Esophagus squamous epithelium (tissue), 4 donors: ENCODE data around the gene NOTUM.

ENCODE experiments used
- CTCF ChIP-seq, 6 experiments: fragments of 450-650 bp in 4 of 6; fragments of 200-600 bp in 2 of 6; sonication (generic) in 2 of 6; IDR thresholded peaks; one replicate each; pipeline ENCODE4 v1.5.1; 2016 to 2019; ENCODE audit warnings: antibody characterized with exemption in 6 of 6, mild to moderate bottlenecking in 4 of 6, moderate library complexity in 4 of 6
- POLR2A ChIP-seq, 4 donors: fragments of 450-650 bp; IDR thresholded peaks; one replicate each; pipeline ENCODE4 v1.6.1; 2017; ENCODE audit warnings: antibody characterized with exemption in 4 of 4, mild to moderate bottlenecking in 4 of 4, moderate library complexity in 3 of 4

- TF ChIP-seq CTCF (IDR thresholded peaks at IDR 0.05): no peak
- TF ChIP-seq POLR2A (IDR thresholded peaks at IDR 0.05): no peak
Observed at GRCh38 chr17:81980122-81980521, 19.1 kb upstream of the NOTUM start.
